Colon (tissue), 2 donors: ENCODE results near the gene C10orf90.

ENCODE experiments used
- FAIRE-seq: peaks from 2 replicates; lab custom pipeline; 2012; peaks lifted over from hg19 to GRCh38; lab: Jason Lieb, UNC
- donor health status: control.
- donor health status: control.

Gene C10orf90, protein sequence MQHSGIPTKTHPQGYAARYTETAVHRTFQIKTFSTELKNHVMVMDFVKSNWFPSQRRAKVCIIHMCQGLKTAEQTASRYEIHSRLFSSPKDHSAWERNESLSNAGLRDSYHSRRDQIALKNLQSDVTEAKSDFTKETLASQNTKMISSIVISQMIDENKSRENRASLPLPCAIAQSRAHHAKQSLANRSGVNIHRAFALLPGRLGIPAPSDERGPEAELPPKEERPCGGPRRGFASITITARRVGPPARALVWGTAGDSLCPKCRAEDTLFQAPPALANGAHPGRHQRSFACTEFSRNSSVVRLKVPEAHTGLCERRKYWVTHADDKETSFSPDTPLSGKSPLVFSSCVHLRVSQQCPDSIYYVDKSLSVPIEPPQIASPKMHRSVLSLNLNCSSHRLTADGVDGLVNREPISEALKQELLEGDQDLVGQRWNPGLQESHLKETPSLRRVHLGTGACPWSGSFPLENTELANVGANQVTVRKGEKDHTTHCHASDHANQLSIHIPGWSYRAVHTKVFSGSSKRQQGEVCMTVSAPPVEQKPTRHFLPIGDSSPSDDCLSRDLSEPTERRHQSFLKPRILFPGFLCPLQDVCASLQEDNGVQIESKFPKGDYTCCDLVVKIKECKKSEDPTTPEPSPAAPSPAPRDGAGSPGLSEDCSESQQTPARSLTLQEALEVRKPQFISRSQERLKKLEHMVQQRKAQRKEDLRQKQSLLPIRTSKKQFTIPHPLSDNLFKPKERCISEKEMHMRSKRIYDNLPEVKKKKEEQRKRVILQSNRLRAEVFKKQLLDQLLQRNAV

DNA sequence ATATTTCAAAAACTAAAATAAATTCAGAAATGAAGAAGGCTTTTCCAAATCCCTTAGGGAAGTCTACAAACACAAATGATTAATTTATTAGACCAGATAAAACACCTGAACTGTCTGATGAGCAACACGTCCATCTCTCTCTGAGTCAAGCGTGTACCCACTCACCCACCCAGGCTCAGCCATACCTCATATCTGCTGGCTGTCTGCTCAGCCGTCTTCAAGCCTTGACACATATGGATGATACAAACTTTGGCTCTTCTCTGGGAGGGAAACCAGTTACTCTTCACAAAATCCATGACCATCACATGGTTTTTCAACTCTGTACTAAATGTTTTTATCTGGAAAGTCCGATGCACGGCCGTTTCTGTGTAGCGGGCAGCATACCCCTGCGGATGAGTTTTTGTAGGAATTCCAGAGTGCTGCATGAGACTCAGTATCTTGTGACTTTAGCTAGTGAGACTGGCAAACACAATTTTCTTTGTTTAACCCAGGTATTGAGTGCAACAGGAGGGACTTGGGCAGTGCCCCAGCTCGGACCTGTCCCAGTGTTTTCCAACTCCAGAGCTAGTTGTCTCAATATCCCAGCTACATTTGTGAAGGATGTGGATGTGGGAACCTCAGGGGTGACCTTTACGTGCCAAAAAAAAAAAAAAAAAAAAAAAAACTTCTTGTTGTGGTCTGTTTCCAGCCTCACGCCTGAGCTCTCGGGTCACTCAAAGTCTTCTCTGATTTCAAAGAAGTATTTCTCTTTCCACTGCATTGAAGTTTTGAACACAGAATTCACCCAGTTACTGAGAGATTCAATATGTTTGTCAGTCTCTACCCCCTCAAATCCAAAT lies at the start of gene C10orf90:
C10orf90 (minus strand) TSS at position 638 of the 839 bp plus-strand sequence; CDS start at position 425, 213 bp downstream.
- FAIRE-seq: no peak

DNA sequence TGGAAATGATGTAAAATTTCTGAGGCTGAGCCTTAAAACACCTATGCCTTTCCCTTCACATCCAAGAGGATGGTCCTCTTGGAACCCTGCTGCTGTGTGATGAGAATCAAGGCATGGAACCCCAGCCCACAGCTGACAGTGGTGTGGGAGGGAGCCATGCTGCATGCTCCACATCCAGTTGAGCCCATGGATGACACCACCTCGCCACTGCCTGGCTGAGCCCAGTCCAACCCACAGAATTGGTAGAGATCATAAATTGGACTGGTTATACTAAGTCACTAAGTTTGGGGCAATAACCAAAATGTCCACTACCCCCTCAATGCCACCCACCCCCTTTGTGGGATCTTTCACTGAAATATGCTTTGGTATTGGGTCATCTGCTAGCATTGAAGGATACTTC lies 45.9 kb upstream of the C10orf90 start:
- no peak for FAIRE-seq

DNA sequence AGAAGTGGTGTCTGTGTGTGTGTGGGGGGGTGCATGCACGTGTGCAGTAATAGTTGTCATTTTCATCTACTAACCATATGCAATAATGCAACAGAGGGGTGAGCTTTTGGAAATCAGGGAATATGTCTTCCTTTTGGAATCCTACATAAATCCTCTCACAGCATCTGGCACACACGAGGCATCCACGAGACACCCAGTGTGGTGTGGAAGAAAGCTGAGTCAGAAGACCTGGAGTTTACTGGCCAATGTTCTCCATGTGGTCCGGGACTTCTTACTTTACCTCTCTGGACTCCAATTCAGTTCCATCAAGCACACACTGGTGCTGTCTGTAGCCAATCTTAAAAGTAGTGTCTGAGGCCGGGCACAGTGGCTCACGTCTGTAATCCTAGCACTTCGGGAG lies 43.1 kb upstream of the C10orf90 start:
- no peak for FAIRE-seq

DNA sequence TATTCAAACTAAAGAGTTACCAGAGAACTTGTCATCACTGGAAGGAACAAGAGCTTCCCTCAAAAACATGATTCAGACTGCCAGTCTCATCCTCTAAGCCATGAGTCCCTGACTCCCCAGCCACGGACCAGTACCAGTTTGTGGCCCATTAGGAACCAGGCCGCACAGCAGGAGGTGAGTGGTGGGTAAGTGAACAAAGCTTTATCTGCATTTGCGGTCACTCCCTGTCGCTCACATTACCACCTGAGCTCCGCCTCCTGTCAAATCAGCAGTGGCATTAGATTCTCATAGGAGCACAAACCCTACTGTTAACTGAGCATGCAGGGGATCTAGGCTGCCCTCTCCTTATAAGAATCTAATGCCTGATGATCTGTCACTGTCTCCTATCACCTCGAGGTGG lies 42.2 kb upstream of the C10orf90 start:
- no peak for FAIRE-seq

DNA sequence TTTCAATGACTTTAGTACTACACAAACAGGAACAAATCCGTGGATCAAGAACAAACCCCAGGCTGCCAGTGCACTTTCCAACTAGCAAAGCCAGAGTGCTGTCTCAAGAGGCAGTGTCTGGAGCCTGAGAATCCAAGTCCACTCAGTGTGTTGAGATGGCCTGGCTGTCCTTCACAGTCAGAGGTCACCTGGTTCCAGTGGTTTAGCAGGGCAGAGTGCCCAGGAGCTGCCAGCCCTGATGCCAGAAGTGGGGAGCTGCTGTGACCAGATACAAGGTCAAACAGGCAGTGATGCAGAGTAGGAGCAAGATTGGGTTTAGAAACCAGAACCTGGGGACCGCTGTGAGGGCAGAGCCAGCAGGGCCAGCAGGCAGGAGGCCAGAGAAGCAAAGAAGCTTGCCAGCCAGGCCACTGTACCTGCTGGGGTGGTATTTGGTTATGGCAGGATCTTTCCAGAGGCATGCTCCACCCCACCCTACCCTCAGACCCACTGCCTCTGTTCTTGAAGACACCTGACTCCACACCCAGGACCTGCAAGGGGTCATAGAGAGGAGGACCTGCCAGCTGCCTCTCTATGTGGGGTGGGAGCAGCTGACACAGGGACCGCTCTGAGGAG lies 35.6 kb upstream of the C10orf90 start:
- FAIRE-seq: no peak

DNA sequence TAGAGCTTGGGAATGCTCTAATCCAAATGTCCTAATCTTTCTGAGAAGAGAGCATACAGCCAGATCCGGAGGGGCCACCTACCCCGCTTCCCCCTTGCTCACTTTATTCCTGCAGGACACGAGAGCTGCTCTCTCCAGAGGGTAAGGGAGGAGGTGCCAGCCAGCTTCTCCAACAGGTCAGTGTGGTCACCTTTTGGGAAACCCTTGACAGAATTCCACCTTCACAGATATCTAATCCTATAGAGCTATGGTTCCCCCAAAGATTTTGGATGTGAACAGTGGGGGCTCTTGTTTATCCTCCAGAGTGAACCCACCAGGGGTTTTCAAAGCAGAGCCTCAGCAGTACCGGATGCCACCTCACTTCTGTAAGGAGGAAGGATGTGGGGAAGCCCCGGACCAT lies 34.6 kb upstream of the C10orf90 start:
- no peak for FAIRE-seq

DNA sequence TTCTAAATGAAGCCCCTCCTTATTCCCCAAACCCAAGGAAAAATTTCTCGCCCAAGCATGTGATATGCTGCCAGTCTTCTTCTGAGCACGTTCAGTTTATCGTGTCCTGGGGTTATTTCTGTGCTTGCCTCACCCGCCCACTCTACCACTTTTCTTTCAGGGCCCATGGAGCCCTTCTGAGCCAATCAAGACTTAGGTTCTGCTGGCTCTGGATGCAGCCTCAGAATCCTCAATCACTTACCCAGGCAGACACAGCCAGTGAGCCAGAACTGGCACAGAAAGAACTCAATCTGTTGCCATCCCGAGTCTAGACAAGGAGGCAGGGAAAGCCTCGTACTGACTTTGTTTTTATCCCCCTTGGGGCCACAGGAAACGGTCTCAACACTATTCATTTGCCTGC lies 34.2 kb upstream of the C10orf90 start:
- FAIRE-seq: no peak

DNA sequence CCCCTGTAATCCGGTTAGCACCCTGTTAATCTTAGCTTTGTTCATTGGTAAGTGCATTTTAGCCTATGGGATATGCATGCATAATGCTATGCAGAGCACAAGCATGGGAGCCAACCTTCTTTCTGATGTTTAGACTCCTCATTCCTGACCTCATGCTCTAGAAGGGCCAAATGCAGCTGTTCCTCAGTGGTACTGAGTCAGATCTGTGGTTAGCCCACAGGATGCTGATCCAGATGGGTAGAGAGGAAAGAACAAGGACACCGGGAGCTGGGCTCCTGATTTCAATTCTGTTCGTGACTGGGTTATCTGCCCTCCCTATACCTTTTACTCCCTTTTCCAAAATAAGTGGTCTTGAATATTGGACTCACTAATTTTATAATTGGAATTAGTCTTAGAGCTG lies 31.7 kb upstream of the C10orf90 start:
- no peak for FAIRE-seq

DNA sequence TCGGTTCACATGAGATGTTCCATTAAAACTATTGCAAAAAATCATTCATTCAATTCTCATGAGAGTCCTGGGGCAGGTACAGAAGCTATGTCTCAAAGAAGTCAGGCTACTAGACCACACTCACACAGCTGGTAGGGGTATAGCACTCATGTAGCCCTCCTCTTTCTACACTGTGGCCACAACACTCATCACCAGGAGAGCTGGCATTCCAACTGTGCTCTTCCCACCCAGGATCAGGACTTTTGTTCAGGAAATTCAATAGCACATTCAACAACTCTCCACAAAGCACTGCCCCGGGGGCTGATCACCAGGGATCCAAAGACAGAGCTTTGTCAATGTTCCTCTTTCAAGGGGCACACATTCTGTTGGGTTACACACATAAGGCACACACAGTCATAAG lies 31.0 kb upstream of the C10orf90 start:
- FAIRE-seq: no peak

DNA sequence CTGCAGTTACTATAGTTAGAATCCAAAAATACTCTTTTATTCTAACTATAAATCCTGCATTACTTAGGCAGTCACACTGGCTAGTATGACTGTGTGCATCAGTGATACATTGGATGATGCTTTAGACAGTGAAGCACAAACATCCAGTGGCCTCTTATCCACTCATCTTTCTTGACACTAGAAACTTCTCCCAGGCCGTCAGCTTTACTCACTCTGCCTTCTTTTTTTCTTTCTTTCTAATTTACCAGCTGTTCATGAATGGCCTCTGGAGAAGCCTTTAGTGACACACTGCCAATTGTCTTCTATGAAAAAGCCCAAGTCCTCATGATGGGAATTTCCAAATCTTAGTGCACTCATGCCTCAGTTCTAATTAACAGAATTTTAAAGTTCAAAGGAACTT lies 26.2 kb upstream of the C10orf90 start:
- FAIRE-seq: no peak

DNA sequence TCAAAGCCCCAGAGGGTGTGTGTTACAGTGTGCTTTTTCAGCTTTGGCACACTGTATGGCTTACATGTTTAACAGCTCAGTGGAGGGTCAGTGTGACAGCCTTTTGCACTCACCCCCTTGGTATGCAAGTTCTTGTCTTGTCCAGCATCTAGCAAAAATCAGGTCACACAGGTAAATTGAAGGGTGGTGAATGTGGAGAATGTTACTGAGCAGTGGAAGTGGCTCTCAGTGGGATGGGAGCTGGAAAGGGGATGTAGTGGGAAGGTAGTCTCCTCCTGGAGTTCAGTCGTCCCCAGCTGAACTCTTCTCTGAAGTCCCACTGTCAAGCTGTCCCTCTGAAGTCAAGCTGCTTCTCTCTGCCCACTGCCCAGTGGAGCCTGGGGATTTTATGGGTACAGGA lies 21.0 kb upstream of the C10orf90 start:
- FAIRE-seq: no peak

DNA sequence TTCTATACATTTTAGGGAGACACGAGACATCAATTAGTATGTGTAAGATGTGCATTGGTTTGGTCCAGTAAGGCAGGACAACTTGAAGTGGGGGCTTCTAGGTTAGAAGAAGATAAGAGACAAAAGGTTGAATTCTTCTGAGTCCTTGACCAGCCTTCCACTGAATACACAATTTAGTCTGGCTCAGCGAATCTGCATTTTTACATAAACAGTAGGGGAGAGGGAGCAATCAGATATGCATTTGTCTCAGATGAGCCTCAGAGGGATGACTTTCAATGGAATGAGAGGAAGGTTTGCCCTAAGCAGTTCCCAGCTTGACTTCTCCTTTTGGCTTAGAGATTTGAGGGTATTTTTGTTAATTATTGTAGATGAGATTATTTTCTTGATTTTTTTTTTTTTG lies 20.0 kb upstream of the C10orf90 start:
- FAIRE-seq: no peak

DNA sequence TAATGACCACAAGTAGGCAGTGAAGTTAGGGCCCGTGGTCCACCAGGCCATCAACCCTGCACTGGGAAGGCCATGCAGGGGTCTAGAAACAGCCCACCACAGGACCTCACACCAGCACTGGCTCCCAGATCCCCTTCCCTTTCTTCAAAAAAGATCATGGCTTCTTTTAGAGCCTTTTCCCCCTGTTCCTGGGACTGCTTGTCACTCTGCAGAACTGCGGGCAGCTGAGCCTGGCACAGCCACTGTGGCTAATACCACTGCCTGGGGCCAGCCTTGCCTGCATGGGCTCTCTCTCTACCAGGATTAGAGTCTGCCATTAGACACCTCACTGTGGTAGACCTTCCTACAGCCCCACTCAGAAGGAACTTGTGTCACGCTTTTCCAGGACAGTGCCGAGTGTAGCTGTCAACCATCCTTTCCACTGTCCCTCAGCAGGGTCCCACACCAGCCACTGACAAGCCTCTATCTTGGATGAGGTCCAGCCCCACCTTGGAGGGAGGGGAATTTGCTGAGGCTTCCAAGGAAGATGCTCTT lies 19.0 kb upstream of the C10orf90 start:
- FAIRE-seq: no peak

DNA sequence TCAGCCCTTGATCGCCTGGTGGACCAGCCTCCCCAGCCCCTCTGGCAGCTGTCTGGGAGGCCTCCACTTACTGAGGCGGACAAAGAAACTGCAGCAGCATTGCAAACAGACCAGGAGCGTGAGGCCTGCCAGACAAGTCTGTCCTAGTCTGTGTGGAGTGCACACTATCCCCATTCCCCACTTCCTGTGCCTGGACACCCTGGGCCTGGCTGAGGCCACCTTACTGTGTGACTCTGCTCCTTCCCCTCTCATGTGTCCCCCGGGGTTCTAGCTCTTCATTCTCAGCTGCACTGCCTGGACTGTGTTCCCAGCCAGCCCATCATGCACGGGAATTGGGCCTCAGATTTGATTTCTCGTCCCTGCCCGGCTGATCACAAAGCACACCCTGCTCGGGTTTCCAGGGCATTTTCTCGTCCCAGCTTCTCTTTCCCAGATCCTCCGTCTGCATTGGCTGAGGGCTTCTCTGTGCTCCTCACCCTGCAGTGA lies 16.7 kb upstream of the C10orf90 start:
- FAIRE-seq: no peak

DNA sequence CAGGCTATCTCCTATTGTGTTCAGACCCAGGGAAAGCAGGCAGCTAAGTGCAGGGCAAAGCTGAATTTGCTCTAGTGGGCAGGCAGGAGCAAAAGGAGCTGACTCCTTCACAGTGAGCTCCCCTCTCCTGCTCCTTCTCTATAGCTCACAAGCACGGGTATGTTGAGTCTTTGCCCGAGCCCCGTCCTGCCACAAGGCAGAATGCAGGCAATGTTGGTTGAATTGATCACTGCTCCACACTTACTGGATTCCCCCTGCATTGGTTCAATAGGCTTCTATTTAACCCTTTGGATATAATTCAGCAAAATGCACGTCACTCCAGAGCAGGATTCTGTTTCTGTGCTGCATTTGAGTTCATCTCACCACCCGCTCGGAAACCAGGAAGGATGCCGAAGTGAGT lies 16.2 kb upstream of the C10orf90 start:
- FAIRE-seq: no peak

DNA sequence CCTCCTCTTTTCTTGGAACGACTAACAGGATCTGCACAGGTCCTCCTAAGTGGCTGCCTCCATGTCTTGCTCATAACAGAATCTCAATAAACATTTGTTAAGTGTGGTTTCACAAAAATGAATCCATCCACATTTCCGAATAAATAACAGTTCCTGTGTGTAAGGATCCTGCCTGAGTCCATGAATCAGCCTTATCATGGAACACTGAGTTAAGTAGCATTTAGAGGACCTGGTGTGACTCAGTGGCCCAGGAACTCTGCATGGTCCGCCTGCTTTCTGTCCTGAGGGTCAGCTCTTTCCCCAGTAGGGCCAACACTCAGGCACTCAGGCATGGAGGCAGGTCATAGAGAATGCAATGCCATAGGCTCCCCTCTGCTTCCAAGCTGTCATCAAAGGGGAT lies 15.8 kb upstream of the C10orf90 start:
- FAIRE-seq: no peak

DNA sequence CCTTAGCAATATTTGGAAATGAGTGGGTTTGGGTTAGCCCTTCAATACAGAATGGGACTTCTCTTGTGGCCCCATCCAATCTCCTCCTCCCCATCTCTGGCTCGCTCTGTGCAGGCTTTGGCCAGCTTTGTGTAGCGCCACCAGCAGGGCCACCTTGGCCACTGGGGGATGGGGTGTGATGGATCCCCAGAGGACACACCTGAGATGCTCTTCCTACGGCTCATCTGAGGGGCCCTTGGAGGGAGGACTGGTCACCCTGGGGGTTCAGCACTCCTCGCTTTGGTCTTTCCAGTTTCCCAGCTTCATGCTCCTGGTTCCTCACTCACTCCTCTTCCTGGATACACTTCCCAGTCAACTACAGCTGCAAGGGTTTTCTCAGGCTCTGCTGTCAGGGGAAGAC lies 15.3 kb upstream of the C10orf90 start:
- FAIRE-seq: no peak

DNA sequence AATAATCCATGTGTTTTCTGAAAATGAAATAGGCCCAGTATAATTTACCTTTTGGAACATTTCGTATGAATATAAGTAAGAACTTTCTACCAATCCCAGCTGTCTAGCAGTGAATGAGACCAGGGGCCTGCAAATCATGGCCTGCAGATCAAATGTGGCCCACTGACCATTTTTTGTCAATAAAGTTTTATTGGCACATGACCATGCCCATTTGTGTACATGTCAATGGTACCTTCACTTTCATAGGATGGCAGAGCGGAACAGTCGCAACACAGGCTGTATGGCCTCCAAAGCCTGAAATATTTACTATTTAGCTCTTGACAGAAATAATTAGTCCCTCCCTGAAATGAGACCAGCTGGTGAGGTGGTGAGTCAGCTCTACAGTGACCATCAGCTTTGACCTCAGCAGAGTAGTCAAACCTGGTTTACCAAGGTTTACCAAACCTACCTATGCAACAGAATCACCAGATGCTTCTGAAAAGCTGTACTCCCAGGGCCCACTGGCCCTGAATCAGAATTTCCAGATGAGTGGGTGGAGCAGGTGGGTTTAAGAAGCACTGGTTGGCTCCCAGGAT lies 13.8 kb upstream of the C10orf90 start:
- no peak for FAIRE-seq

DNA sequence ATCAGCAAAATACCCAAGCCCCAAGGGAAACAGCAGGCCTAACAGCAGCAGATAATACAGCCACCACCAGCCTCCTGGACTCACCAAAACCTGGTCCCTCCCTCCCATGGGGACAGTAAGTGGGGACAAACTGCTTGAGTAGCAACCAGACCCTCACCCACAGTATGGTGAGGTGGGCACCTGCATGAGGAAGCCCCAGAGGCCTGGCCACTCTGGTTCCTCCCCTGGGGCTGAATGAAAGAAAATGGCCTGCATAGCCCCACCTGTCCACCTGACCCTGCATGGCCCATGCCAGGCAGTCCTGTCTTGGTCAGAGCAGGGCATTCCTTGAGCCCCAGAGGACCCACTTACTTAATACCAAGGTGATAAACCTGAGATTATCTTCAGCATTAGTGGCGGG lies 13.0 kb upstream of the C10orf90 start:
- FAIRE-seq: no peak

DNA sequence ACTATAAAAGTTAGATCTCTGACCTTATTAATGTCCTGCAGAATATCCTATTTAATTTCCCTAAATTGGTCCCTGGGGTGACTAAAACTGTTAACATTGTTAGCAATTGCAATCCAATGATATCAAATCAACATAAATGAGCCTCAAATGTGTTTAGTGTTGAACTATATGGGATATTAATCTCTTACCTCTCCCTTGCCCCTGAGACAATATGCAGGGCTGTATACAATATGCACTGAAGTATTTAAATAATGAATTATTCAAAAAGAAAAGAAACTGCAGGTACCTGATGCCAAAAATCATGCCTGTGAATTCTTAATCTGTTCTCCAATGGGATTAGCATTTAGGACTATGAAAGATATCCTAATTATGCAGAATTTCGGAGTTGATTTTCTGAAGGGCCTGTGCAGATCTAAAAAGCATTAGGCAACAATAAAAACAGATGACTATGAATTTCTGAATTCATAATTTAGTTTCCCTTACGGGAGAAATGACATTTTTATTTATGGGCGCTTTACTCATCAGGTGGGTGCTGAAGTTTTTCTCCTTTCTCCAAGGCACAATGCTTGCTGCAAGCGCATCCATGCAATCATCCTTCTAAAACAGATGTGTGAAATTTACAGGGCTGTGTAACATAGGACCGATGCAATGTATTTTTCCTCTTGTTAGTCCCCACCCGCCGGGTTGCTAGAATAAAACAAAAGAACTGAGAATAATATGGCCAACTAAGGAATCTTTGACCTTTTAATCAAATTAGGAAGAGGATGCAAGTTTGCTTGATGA lies 5.4 kb upstream of the C10orf90 start:
- FAIRE-seq: no peak
